ENCODE results near the gene KRTAP5-6.

KRTAP5-6 gene

GRCh38 chr11:1734641-1735081 is 37.7 kb downstream of the KRTAP5-6 start:
- ChIA-PET POLR2A (no interaction called here), CTCF (no interaction called here)
- no peak overlapping the region for H3K27ac ChIP-seq (ENCODE audit: extremely low read depth, low read depth, low read length)
- H3K4me1 ChIP-seq (ENCODE audit: control insufficient read depth, insufficient read depth, low read length): no peaks in the 10 kb centered on the region
- H3K4me3 ChIP-seq (ENCODE audit: low read depth, low read length): no peak overlapping the region
- H3K9me3 ChIP-seq (ENCODE audit: control insufficient read depth, insufficient read depth, low read depth, low read length): no peaks in the 10 kb centered on the region
- no peak for TF ChIP-seq ZNF561 (tag by site-specific recombination; IDR thresholded peaks at IDR 0.05; ENCODE audit: borderline replicate concordance)
- TF ChIP-seq ZNF692 (tag by site-specific recombination; IDR thresholded peaks at IDR 0.05): no peak
- TF ChIP-seq ZNF221 (tag by site-specific recombination; IDR thresholded peaks at IDR 0.05; ENCODE audit: borderline replicate concordance): no peak
- TF ChIP-seq GLI4 (tag by site-specific recombination; IDR thresholded peaks at IDR 0.05): no peak
- no peak for TF ChIP-seq ZNF23 (tag by site-specific recombination; IDR thresholded peaks at IDR 0.05; ENCODE audit: borderline replicate concordance)
- TF ChIP-seq ZNF175 (tag by site-specific recombination; IDR thresholded peaks at IDR 0.05): no peak
- TF ChIP-seq KLF9 (tag by site-specific recombination; IDR thresholded peaks at IDR 0.05; ENCODE audit: low read depth): no peak
- TF ChIP-seq TCF7L2 (IDR thresholded peaks at IDR 0.05; ENCODE audit: borderline replicate concordance, low read depth, low read length): no peak
- TF ChIP-seq ZNF354C (tag by site-specific recombination; IDR thresholded peaks at IDR 0.05; ENCODE audit: borderline replicate concordance, low read depth): no peak
- TF ChIP-seq ZBTB6 (tag by site-specific recombination; IDR thresholded peaks at IDR 0.05): no peak
- H3K36me3 ChIP-seq (ENCODE audit: control insufficient read depth in 2 of 2, insufficient read depth in 1 of 2, low read length in 2 of 2): no peaks in the 10 kb centered on the region

- TF ChIP-seq ZBTB26 (tag by site-specific recombination; optimal IDR thresholded peaks at IDR 0.05): no peak
- no peak for TF ChIP-seq BCL6B (tag by site-specific recombination; IDR thresholded peaks at IDR 0.05)
- no peak for TF ChIP-seq HOXD13 (CRISPR knock-in tag; IDR thresholded peaks at IDR 0.05; ENCODE audit: borderline replicate concordance)
- no peak for TF ChIP-seq ZNF837 (tag by site-specific recombination; IDR thresholded peaks at IDR 0.05)
- TF ChIP-seq ZNF140 (tag by site-specific recombination; IDR thresholded peaks at IDR 0.05): no peak
- no peak for TF ChIP-seq PBX3 (CRISPR knock-in tag; IDR thresholded peaks at IDR 0.05)
- TF ChIP-seq ZNF701 (tag by site-specific recombination; IDR thresholded peaks at IDR 0.05): no peak
- TF ChIP-seq SP2 (tag by site-specific recombination; IDR thresholded peaks at IDR 0.05): no peak
- no peak for TF ChIP-seq ZNF404 (tag by site-specific recombination; IDR thresholded peaks at IDR 0.05)
- TF ChIP-seq TCF7L2 (IDR thresholded peaks at IDR 0.05; ENCODE audit: borderline replicate concordance, low read depth, low read length): no peak
- no peak for TF ChIP-seq KLF1 (tag by site-specific recombination; IDR thresholded peaks at IDR 0.05)
- no peak for TF ChIP-seq ZBTB6 (tag by site-specific recombination; IDR thresholded peaks at IDR 0.05)
- no peak for TF ChIP-seq BCL11A (tag by site-specific recombination; IDR thresholded peaks at IDR 0.05; ENCODE audit: low read depth)
- TF ChIP-seq SALL2 (tag by site-specific recombination; IDR thresholded peaks at IDR 0.05; ENCODE audit: borderline replicate concordance): no peak
- TF ChIP-seq ZNF626 (tag by site-specific recombination; IDR thresholded peaks at IDR 0.05): no peak
- TF ChIP-seq ZNF677 (tag by site-specific recombination; IDR thresholded peaks at IDR 0.05): no peak
- no peak for TF ChIP-seq SCRT1 (tag by site-specific recombination; IDR thresholded peaks at IDR 0.05; ENCODE audit: borderline replicate concordance)
- TF ChIP-seq ZNF521 (tag by site-specific recombination; IDR thresholded peaks at IDR 0.05): no peak
- TF ChIP-seq ZNF433 (tag by site-specific recombination; IDR thresholded peaks at IDR 0.05; ENCODE audit: low read depth): no peak
- TF ChIP-seq ZNF248 (tag by site-specific recombination; IDR thresholded peaks at IDR 0.05): no peak
- no peak overlapping the region for H3K4me3 ChIP-seq (ENCODE audit: low read depth, low read length)
- H3K9me3 ChIP-seq (ENCODE audit: control insufficient read depth, insufficient read depth, low read depth, low read length): no peaks in the 10 kb centered on the region
- no peaks in the 10 kb centered on the region for H3K36me3 ChIP-seq (ENCODE audit: control insufficient read depth in 2 of 2, insufficient read depth in 1 of 2, low read length in 2 of 2)
- POLR2A ChIA-PET: no interaction called here
- CTCF ChIA-PET: no interaction called here
- no peak overlapping the region for H3K27ac ChIP-seq (ENCODE audit: extremely low read depth, low read depth, low read length)
- H3K4me1 ChIP-seq (ENCODE audit: control insufficient read depth, insufficient read depth, low read length): no peaks in the 10 kb centered on the region
These were observed 38.3 kb downstream of the KRTAP5-6 start for GRCh38 chr11:1735271-1735670.
